Keratinocyte (primary cell): Measurements from ENCODE around the gene CNTNAP2. TPM values are rescaled to one million over a fixed set of nuclear protein-coding genes. Genes with fewer than 3 reads are reported as not detected.

ENCODE experiments used
- DNase-seq: peaks from one replicate; pipeline ENCODE4 v3.0.0-alpha.2; 2011; ENCODE audit warnings: low read depth, missing footprints, low spot score
- FAIRE-seq: peaks from 2 replicates; lab custom pipeline; 2011; peaks lifted over from hg19 to GRCh38; lab: Jason Lieb, UNC
- H2AFZ ChIP-seq: 2 replicates; pipeline ENCODE4 v1.6.0; 2012; ENCODE audit warnings: low read length, control low read depth, inconsistent platforms; ENCODE audit not compliant: control insufficient read depth
- H3K27ac ChIP-seq: 2 replicates; pipeline ENCODE4 v1.5.1; 2011; ENCODE audit warnings: low read length; ENCODE audit not compliant: control insufficient read depth, insufficient read depth
- H3K27me3 ChIP-seq: 3 replicates; pipeline ENCODE4 v1.6.0; 2011; ENCODE audit warnings: low read length; ENCODE audit not compliant: control insufficient read depth, insufficient read depth; ENCODE audit errors: extremely low read depth
- H3K36me3 ChIP-seq, 2 experiments: 2 replicates in 1 of 2; 3 replicates in 1 of 2; pipeline ENCODE4 v1.5.1; 2011; ENCODE audit warnings: low read length in 2 of 2, mild to moderate bottlenecking in 1 of 2; ENCODE audit not compliant: control insufficient read depth in 2 of 2, insufficient read depth in 2 of 2; ENCODE audit errors: extremely low read depth in 1 of 2
- H3K4me1 ChIP-seq: 3 replicates; pipeline ENCODE4 v1.5.1; 2011; ENCODE audit warnings: low read length; ENCODE audit not compliant: control insufficient read depth, insufficient read depth; ENCODE audit errors: extremely low read depth
- H3K4me2 ChIP-seq: 3 replicates; pipeline ENCODE4 v1.6.0; 2011; ENCODE audit warnings: low read depth, low read length; ENCODE audit not compliant: control insufficient read depth, insufficient read depth; ENCODE audit errors: extremely low read depth
- H3K4me3 ChIP-seq, 3 experiments: fragments of 200-600 bp in 1 of 3; sonication (generic) in 1 of 3; 2 replicates in 2 of 3; 3 replicates in 1 of 3; pipeline ENCODE4 v1.5.1; 2011 to 2016; ENCODE audit warnings: low read length in 3 of 3, mild to moderate bottlenecking in 3 of 3, control low read depth in 2 of 3, inconsistent platforms in 1 of 3, low read depth in 1 of 3, mixed read lengths in 1 of 3, mixed run types in 1 of 3, moderate library complexity in 1 of 3; ENCODE audit not compliant: control insufficient read depth in 2 of 3, insufficient read depth in 2 of 3; ENCODE audit errors: extremely low read depth in 1 of 3
- H3K79me2 ChIP-seq: 2 replicates; pipeline ENCODE4 v1.6.0; 2012; ENCODE audit warnings: low read length; ENCODE audit not compliant: control insufficient read depth, insufficient read depth
- H3K9ac ChIP-seq: 3 replicates; pipeline ENCODE4 v1.6.0; 2011; ENCODE audit warnings: low read length; ENCODE audit not compliant: control insufficient read depth, insufficient read depth; ENCODE audit errors: extremely low read depth
- H3K9me1 ChIP-seq: 3 replicates; pipeline ENCODE4 v1.6.0; 2011; ENCODE audit warnings: low read length; ENCODE audit not compliant: control insufficient read depth, insufficient read depth; ENCODE audit errors: extremely low read depth
- H3K9me3 ChIP-seq: 2 replicates; pipeline ENCODE4 v1.5.1; 2012; ENCODE audit warnings: low read depth, low read length; ENCODE audit not compliant: control insufficient read depth
- H4K20me1 ChIP-seq: 3 replicates; pipeline ENCODE4 v1.6.0; 2011; ENCODE audit warnings: low read length; ENCODE audit not compliant: control insufficient read depth, insufficient read depth; ENCODE audit errors: extremely low read depth
- CTCF ChIP-seq, 3 experiments: IDR thresholded peaks in 1 of 3; conservative IDR thresholded peaks in 1 of 3; optimal IDR thresholded peaks in 1 of 3; 2 replicates in 2 of 3; 3 replicates in 1 of 3; pipeline versions ENCODE3 to v1.5.1; 2011; ENCODE audit warnings: low read length in 3 of 3, mild to moderate bottlenecking in 3 of 3, moderate library complexity in 2 of 3, control low read depth in 1 of 3, inconsistent platforms in 1 of 3; ENCODE audit not compliant: insufficient read depth in 2 of 3; ENCODE audit errors: extremely low read depth in 1 of 3
- EZH2 ChIP-seq: IDR thresholded peaks from one replicate; pipeline ENCODE4 v1.6.1; 2012; ENCODE audit warnings: inconsistent platforms, mild to moderate bottlenecking, low read length, moderate library complexity
- dilution Hi-C: fragments of 300-500 bp; cut with MboI; formaldehyde crosslinking; loops from one replicate; pipeline ENCODE4 v1.7.0; 2020; ENCODE audit warnings: low sequenced_read_pairs; ENCODE audit not compliant: extremely low pct_ligation_motif_present
- polyA plus RNA-seq, 5 experiments: library from polyadenylated mRNA; depleted of rRNA in 3 of 5; stranded (reverse) in 3 of 5; stranded (forward) in 1 of 5; unstranded in 1 of 5; fragments of >200 nt; gene quantifications; 1 replicate in 1 of 5; 2 replicates in 3 of 5; 3 replicates in 1 of 5; pipeline versions ENCODE4 v1.2.1 to v1.2.3, GENCODE V29; 2011 to 2012; ENCODE audit warnings: missing spikeins in 2 of 5, low read depth in 1 of 5, low replicate concordance in 1 of 5

Gene CNTNAP2
- polyA plus RNA-seq, 1 donor (not counting 4 experiments of a cell fraction or from before 2014, with no cell fraction given) = 1.4 TPM

DNA sequence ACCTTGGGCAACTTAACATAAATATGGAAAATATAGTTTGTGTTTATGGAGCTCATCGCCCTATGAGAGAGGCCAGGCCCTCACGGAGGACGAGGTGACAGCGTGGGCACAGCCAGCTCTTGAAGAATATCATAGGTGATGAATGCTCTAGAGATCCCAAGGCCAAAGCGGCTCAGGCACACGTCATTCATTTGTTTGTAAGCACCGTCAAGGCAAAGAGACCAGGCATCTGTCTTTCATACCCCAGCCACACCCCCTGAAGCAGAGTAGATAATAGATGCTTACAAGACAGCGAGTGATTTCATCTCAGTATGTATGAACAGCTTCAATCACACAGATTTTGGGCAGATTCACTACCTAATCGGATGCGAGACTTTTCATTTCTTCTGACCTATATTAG lies 2231.9 kb downstream of the CNTNAP2 start:
- H3K4me1 ChIP-seq = no peaks in the 10 kb centered on the region
- no peak for DNase-seq
- H3K9me1 ChIP-seq = no peaks in the 10 kb centered on the region
- no peaks in the 10 kb centered on the region for H3K79me2 ChIP-seq
- TF ChIP-seq EZH2 = no peak
- TF ChIP-seq CTCF (optimal IDR thresholded peaks at IDR 0.05 in 1 of 3, IDR thresholded peaks at IDR 0.05 in 1 of 3, conservative IDR thresholded peaks at IDR 0.05 in 1 of 3; ENCODE audit: extremely low read depth in 1 of 3, insufficient read depth in 2 of 3, low read length in 3 of 3) = no peak
- no peak for FAIRE-seq
- H3K9me3 ChIP-seq = no peaks in the 10 kb centered on the region
- no peak overlapping the region for H3K27ac ChIP-seq
- H4K20me1 ChIP-seq = no peaks in the 10 kb centered on the region
- H3K36me3 ChIP-seq = no peaks in the 10 kb centered on the region
- dilution Hi-C loops = no loop called here
- H3K4me2 ChIP-seq = no peak overlapping the region
- H3K9ac ChIP-seq = no peak overlapping the region
- H3K4me3 ChIP-seq = no peak overlapping the region
- H2AFZ ChIP-seq = no peak overlapping the region
- H3K27me3 ChIP-seq = no peaks in the 10 kb centered on the region

DNA sequence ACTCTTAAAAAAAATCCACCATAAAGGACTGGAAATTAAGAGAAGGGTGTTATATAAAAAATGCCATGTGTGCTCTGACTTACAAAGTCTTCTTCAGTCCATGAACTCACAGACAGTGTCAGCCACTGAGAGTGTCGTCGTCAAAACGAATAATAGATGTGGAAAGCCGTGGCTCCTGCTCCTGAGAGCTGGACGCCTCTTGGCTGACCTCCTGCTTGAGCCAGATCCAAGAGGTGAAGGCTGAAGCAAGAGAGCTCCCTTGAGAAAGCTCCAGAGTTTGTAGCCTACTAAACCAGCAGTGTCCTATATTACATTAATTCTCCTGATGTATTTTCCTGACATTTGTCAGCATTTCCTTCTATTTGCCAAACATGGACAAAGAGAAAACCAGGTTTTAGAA lies 2239.7 kb downstream of the CNTNAP2 start:
- FAIRE-seq = no peak
- dilution Hi-C loops = no loop called here
- Histone ChIP-seq H3K36me3 (no peaks in the 10 kb centered on the region), H3K4me2 (no peak overlapping the region), H3K4me1 (no peaks in the 10 kb centered on the region), H3K27ac (no peak overlapping the region), H3K9me3 (no peaks in the 10 kb centered on the region), H2AFZ (no peak overlapping the region), H3K79me2 (no peaks in the 10 kb centered on the region), H4K20me1 (no peaks in the 10 kb centered on the region), H3K9ac (no peak overlapping the region), H3K27me3 (no peaks in the 10 kb centered on the region), H3K4me3 (no peak overlapping the region), H3K9me1 (no peaks in the 10 kb centered on the region)
- TF ChIP-seq CTCF (optimal IDR thresholded peaks at IDR 0.05 in 1 of 3, IDR thresholded peaks at IDR 0.05 in 1 of 3, conservative IDR thresholded peaks at IDR 0.05 in 1 of 3; ENCODE audit: extremely low read depth in 1 of 3, insufficient read depth in 2 of 3, low read length in 3 of 3) (no peak), EZH2 (no peak)
- DNase-seq = no peak
